Hindlimb muscle (tissue), 1 donor: Measurements from ENCODE around the gene NCEH1. TPM values are rescaled to one million over a fixed set of nuclear protein-coding genes. Genes with fewer than 3 reads are reported as not detected.
"Not testable (repeated sequence)": the region's sequence is repeated elsewhere in the genome, so short reads cannot be mapped to it uniquely, and the experiment has no call there.

ENCODE experiments used
- DNase-seq: peaks from one replicate; pipeline ENCODE4 v3.0.0-alpha.2; 2013
- polyA plus RNA-seq: library from polyadenylated mRNA; unstranded; fragments of 120-200 nt; gene quantifications from one replicate; pipeline ENCODE4 v1.2.1, GENCODE V29; 2013; ENCODE audit not compliant: insufficient read length

The NCEH1 gene
- polyA plus RNA-seq, 1 donor: 2.1 TPM

DNA sequence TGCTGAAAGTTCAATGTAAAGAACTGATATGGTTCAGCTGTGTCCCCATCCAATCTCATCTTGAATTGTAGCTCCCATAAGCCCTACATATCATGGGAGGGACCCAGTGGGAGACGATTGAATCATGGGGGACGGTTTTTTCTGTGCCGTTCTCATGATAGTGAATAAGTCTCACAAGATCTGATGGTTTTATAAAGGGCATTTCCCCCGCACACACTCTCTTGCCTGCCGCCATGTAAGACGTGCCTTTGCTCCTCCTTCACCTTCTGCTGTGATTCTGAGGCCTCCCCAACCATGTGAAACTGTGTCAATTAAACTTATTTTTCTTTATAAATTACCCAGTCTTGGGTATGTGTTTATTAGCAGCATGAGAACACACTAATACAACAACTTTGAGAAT, 101.1 kb downstream of the NCEH1 start:
- DNase-seq: no peak

DNA sequence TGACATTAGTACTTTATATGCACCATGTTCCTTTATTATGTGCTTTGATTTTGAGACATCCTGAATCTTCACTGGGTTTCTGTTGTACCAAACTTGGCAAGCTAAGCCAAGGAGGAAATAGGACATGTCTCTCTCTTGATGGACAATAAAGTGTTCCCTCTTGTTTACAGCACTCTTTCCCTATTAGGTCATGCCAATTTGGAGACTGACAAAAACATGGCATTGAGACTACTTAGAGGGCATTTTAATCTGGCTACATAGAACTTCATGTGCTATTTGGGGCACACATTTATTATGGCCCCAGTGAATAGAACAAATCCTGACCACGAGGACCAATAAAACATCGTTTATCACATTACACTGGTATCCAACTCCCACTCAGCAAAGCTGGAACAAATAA, 102.3 kb downstream of the NCEH1 start:
- no peak for DNase-seq

DNA sequence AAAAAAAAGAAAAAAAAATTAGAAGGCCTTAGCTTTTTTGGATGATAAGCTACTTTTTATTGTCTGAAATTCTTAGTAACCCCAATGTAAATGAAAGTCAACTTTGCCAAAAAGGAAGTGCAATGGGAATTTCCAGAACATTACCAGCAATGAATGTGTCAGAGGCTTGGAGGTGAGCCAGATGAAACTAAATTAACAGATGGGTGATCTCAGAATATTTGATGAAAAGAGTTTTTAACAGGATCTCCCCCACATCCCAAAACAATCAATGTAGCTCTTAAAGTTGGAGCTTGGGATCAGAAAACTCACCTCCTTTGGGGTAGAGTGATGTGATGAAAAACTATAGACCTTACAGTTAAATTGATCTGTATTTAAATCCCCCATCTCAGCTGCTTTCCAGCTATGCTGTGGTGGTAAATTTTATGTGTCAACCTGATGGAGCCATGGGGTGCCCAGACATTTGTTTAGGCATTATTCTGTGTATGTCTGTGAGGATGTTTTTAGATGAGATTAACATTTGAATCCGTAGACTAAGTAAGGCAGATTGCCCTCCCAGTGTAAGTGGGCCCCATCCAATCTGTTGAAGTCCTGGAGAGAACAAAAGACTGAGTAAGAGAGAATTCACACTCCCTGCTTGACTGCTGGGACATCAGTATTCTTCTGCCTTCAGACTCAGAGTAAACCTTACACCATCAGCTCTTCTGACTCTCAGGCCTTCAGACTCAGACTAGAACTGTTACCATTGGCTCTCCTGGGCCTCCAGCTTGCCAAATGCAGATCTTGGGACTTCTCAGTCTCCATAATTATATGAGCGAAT, 103.4 kb downstream of the NCEH1 start:
- no peak for DNase-seq

DNA sequence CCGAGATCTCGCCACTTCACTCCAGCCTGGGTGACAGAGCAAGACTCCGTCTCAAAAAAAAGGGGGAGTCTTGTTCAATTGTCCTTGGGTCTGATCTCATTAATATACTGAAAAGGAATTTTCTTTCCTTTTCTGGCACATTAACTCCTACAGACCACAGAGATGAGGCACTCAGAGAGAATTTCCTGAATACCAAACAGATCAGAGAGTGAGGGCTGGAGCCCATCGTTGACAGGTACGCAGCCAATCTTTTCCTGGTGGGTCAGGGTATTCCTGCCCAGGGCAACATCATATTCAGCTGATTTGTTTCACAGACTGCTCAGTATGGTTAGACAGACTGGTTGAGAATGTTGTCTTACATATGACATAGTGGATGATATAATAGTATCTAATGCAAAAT, 104.8 kb downstream of the NCEH1 start:
- DNase-seq: no peak

DNA sequence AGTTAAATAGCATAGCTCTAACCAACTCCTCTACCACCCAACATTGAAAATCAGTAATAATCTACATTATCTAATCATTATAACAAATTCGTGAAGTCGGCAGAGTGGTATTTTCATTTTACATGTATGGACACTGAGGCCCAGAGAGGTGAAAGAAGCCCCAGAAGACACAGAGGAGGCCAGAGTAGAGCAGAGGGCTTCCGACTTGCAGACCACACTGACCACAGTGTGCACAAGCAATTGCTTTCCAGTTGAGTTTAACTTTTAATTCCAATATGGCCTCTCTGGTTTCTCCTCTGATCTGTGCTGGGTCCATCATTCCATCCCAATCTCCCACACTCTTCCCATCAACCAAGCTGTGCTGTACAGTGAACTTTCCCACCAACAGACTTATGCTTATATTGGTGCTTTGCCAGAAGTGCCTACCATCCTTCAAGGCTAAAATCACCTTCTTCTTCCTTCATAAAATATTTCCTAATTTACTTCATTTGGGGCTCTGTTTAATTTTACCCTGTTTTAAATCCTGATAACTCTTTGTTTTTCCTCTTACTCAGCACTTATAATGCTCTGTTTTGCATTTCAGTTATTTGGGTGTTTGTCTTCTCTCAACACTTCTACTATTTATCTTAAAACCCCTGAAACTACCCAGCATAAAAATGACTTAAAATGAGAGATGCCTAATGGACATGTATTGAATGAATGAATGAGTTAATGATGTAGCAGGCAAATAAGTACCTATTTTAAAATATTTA, 105.8 kb downstream of the NCEH1 start:
- no peak for DNase-seq

DNA sequence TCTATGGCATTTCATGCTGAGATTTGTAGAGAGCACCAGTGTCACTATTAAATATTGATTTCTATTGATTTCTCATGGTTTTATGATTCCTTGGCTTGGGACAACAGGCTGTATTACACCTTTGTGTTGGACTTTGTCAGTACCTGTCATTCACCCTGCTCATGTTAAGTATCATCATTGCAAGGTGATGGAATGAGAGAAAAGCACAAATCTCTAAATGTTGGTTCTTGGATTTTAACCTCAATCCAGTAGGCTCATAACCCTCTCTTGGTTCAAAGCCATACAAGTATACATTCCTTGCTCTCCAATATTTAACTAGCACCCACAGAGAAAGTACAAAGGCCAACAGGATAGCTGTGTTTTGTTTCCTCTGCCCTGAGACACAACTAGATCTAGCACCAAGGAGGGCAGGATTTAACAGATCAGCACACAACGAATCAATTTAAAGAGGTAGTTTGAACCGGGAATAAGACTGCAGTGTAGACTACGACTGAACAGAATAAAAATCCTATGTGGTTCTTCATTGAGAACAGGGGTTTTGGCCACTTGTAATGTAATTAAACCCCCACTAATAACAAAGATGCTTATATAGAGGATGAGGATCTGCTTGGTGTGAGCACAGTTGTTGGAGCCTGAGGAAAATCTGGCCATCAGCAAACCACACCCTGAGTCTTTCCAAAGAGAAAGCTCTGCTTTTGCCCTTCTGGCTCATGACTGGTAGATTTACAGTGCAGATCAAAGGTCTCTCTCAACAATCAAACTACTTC, 109.6 kb downstream of the NCEH1 start:
- DNase-seq: no peak

DNA sequence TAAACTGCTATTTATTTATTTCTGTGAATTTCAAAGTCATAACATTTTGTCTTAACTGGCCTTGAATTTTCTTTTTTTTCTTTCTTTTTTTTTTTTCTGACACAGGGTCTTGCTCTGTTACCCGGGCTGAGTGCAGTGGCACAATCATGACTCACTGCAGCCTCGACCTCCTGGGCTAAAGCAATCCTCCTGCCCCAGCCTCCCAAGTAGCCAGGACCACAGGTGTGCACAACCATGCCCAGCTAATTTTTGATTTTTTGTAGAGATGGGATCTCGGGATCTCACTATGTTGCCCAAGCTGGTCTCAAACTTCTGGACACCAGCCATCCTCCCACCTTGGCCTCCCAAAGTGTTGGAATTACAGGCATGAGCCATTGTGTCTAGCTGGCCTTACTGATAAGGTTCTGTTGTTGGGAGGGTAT, 110.2 kb downstream of the NCEH1 start:
- DNase-seq: no peak

DNA sequence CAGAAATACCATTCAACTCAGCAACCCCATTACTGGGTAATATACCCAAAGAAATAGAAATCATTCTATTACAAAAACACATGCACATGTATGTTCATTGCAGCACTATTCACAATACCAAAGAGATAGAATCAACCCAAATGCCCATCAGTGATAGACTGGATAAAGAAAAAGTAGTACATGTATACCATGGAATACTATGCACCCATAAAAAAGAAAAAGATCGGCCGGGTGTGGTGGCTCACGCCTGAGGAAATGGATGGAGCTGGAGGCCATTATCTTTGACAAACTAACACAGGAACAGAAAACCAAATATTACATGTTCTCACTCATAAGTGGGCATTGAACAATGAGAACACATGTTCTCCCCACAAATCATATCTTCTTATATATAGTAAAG, 112.0 kb downstream of the NCEH1 start:
- DNase-seq: no peak

DNA sequence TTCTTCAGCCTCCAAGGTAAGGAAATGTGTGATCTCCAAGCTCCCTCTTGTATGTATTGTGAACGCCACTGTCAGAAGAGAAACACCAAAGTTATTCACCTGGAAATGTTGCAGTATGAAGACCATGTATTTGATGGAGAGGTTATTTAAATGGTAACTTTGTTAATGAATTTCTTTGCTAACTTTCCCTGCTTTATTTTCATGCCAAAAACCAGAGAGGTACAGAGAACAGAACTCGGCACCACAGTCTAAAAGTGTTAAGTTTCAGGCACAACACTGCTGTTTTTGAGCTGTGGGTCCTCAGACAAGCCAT, 114.5 kb downstream of the NCEH1 start:
- no peak for DNase-seq

DNA sequence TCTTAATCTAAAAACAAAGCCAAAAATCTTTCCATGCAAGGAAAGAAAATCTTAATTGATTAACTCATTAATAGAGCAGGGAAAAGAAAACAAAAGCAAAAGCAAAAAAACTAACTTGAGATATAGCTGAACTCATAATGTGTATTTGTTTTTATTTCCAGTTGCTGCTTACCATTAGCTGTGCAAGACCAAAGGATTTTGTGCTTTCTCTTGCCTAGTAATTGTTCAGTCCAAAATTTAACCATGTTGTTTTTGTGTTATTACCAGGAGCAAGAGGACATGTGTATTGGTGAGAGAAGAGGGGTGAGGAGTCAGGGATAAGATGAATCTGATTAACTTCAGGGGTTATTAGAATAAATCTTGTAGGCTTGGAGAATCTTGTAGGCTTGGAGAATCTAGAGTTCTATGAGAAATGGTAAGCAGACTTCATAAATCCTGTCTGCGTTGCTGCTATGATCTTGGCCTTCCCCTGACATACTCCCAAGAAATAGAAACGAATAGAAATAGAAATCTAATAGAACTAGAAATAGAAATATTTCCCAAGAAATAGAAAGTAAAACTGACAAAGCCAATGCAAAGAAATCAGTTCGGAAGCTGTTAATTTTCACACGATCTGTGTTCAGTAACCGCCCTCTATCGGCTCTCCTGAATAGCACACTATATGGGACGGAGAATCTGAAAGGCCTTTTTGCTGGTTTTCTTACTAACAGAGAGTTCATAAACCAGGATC, 115.0 kb downstream of the NCEH1 start:
- peak; percentile 35 for DNase-seq

DNA sequence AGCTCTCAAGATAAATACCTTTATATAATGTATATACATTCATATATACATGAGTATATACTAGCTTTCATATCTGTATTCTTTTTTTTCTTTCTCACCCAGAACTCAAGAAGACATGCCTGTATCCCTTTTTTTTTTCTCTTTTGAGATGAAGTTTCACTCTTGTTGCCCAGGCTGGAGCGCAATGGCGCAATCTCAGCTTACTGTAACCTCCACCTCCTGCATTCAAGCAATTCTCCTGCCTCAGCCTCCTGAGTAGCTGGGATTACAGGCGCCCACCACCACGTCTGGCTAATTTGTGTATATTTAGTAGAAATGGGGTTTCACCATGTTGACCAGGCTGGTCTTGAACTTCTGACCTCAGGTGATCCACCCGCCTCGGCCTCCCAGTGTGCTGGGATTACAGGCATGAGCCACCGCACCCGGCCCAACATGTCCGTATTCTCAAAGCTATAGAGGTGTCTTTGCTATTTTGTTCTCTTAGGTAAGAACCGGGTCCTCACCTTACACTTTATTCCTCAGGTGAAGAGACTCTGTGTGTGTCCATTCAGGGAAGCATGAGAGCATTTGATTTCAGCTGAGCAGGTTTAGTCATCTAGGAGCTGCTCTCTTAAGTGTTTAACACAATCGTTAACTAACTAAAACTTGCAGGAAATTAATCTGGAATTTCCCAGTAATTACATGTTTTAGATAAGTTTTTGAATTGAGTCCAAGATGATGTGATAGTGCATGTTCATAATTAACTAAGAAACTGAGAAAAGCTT, 115.8 kb downstream of the NCEH1 start:
- DNase-seq: not testable (repeated sequence)

DNA sequence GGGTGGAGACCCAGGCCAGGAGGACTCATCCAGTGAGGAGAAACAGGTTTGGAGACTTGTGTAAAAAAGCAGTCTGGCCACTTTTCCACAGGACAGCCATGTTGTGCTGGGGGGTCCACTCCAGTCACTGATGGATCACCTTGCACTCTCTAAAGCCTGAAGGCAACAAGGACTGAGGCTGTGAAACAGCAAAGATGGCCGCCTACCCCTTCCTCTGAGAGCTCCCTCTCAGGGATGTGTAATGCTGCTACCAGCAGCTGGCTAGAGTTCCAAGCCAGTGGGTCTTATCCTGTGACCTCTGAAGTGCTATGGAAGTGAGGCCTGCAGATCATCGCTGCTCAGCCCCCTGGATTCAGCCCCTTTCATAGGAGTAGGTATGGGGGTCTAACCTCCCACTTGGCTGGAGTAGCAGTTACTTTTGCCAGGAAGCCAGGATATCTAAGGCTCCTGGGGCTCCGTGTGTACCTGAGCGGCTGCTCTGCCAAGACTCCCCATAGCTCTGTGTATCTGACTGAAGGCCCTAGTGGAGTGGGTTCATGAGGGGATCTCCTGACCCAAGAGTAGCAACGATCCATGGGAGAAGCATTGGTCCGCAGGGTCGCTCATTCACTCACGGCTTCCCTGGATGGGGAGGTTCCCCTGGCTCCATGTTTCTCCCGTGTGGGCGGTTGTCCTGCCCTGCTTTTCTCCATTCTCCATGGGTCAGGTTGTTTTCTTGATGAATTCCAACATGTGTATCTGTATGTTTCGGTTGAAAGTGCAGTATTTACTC, 117.8 kb downstream of the NCEH1 start:
- no peak for DNase-seq

DNA sequence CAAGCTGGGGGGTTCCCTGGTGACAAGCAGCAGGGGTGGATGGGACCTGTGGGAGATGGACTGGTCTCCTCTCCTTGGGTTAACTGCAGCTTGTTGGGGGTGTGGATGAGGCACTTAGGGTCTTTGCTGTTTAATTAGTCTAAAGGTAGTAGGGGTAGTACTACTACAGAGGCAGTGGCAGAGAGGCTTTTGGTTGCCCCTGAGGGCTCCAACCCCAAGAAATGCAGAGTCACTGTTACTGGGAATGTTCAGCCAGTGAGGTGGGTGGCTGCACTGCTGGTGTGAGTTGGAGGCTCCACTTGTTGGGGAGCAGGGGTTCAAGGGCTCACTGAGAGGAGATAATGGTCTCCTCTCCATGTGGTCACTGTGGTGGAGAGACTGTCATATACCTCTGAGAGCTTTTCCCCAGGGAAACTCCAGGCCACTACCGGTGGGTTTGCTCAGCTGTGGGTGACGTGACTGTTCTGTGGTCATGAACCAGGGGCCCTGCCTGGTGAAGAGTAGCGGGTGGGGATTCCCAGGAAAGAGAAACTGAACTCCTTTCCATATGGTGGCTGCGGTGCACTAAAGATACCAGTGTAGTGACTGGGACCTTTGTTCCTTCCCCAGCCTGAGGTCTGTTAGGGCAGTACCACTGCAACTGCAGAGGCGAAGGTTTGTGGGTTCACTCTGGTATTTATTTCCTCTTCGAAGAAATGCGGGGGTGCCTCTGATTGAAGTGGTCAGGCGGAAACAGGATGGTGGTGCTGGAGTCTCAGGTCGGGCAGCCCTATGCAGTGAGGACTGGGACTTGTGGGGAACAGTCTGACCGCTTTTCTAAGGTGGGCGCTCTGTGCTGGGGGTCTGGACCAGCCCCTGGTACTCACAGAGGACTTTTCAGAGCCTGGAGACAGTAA, 118.7 kb downstream of the NCEH1 start:
- no peak for DNase-seq

DNA sequence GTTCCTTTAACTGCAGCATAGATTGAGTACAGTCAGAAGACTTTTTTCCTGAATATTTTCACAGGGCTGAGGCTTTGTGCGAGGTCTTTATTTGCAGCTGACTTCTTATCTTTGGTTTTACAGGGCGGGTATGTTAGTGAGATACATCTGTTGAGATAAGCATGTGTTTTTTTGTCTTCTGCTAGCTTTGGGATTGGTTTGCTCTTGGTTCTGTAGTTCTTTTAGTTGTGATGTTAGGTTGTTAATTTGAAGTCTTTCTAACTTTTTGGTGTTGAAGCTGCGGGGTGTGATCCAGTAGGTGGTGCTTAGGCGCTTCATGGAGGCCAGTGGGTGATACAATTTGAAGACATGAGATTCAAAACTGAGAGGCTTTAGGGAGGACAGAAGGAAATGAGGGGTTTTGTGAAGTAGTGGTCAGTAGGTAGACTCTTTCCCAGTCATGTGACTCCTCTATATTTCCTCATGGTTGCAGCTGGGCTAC, 119.7 kb downstream of the NCEH1 start:
- DNase-seq: no peak

DNA sequence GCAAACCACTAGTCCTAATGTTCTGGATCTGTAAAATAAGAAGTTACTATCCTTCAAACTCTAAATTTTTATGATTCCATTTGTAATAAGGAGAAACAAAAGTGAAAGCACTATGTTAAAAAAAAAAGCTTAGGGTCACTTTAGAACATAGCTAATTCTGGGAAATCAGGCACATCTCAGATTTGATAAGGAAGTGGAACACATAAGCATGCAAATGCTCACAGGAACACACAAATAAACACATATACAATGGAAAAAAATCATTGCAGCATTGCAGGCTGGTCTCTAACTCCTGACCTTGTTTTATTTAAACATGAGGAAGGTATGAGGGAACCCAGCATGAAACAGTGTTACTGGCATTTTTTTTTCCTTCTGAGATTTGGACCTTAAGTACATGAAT, 124.4 kb downstream of the NCEH1 start:
- DNase-seq: no peak

DNA sequence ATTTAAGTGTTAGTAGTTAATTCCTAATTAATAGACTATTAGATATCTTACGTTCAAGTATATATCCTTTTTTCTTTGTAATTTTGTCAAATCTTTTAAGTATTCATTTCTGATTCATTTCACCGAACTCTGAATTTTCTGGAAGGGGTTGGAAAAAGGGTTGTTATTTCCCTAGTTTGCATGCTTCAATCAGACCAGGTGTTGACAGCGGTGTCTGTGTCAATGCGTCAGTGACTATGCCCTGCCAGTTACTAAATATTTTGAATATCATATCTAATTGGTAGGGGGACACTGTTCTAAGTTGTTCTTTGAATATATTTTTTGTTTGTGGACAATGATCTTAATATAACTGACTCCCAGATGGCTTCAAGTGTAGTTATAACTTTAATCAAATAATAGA, 124.9 kb downstream of the NCEH1 start:
- DNase-seq: no peak

DNA sequence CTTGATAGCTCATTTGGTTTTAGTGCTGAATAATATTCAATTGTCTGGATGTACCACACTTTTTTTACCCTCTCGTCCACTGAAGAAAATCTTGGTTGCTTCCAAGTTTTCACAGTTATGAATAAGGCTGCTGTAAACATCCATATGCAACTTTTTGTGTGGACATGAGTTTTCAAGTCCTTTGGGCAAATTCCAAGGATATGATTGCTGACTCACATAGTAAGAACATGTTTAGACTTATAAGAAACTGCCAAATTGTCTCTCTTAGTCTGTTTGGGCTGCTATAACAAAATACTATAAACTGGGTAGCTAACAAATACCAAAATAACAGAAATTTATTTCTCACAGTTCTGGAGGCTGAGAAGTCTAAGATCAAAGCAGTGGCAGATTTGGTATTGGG, 128.2 kb downstream of the NCEH1 start:
- no peak for DNase-seq

DNA sequence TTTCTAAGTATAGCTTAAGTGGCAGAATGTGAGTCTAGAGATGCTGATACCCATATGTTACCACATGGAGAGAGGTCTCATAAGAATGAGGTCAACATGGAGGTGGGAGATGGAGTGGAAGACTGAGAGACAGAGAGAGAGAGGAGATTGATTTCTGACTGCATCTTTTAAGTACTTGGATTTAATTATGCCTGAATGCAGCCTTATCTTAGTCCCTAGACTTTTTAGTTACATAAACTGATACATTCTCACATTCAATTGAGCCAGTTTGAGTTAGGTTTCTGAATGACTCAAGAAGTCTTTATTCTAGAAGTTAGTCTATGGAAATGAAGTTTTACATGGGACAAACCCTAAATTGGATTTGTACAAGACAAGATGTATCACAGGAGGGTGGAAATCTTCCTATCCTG, 129.1 kb downstream of the NCEH1 start:
- DNase-seq: no peak

DNA sequence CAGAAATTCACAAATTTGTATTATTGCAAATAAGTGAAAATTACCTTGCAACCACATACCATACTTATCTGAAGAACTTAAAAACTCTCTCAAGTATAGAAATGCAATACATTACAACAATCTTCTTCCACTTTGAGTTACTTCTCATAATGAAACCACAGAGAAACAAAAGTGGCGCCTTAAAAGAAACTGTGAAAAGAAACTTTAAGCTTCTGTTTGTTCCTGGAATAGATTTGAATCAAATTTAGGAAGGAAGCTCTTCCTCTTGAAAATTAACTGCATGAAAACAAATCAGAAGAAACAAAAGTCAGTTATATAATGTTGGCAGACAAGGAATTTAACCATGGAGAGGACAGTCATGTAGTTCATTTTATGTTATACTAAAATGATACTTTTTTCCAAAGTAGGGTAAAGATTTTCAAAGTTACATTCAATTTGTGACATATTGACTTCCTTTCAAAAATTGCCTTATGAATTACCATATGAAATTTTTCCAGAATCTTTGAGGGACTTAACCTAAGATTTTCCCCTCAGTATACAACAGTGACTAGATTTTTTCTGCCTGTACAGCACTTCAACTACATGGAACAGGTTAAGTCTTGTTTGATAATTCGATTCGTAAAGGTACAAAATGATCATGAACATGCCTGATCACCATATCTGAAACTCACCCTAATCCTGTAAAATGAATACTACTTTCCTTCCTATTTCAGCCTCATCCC, 130.0 kb downstream of the NCEH1 start:
- no peak for DNase-seq
